ENCODE data around the gene PXK.

The PXK gene

DNA sequence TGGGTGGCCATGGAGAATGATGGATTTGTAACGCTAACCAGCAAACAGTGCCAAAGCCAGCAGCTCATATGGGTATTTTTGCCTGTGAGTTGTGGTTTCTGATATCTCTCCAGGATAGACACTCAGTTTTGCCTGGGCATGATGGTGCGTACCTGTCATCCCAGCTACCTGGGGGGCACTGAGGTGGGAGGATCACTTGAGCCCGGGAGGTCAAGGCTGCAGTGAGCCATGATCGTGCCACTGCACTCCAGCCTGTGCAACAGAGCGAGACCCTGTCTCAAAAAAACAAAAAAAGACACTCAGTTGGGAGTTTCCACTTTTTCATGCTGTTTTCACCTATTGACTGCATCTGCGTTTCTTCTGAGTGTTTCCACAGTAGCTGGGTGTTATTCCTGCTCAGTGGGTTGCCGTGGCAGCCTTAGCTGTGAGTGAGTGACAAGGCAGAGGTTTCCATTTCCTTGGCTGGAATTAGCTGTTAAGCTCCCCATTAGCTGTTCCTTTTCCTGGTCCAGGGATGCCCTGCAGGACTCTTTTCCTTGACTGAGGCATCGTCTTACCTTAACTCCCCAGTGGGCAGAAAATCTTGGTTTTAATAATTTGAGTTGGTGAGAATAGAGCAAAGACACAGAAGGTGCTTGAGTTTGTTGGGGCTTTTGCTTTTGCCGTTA lies 40.9 kb upstream of the PXK start:
- Histone ChIP-seq H3K4me3 (replicated peaks; ENCODE audit: low read depth, low read length) (no peak overlapping the region), H3K36me3 (ENCODE audit: control insufficient read depth, insufficient read depth, low read length) (peaks cover 2% of the 10 kb centered on the region; the same call in 1 of the 2 replicates), H3K27me3 (replicated peaks; ENCODE audit: control insufficient read depth, insufficient read depth, low read length) (no peaks in the 10 kb centered on the region)
- TF ChIP-seq, protein P1, sequence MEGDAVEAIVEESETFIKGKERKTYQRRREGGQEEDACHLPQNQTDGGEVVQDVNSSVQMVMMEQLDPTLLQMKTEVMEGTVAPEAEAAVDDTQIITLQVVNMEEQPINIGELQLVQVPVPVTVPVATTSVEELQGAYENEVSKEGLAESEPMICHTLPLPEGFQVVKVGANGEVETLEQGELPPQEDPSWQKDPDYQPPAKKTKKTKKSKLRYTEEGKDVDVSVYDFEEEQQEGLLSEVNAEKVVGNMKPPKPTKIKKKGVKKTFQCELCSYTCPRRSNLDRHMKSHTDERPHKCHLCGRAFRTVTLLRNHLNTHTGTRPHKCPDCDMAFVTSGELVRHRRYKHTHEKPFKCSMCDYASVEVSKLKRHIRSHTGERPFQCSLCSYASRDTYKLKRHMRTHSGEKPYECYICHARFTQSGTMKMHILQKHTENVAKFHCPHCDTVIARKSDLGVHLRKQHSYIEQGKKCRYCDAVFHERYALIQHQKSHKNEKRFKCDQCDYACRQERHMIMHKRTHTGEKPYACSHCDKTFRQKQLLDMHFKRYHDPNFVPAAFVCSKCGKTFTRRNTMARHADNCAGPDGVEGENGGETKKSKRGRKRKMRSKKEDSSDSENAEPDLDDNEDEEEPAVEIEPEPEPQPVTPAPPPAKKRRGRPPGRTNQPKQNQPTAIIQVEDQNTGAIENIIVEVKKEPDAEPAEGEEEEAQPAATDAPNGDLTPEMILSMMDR (IDR thresholded peaks at IDR 0.05; ENCODE audit: insufficient read depth, low read length, poor library complexity, severe bottlenecking): no peak
- no peak for DNase-seq (ENCODE audit: extremely low read depth, insufficient read length)

DNA sequence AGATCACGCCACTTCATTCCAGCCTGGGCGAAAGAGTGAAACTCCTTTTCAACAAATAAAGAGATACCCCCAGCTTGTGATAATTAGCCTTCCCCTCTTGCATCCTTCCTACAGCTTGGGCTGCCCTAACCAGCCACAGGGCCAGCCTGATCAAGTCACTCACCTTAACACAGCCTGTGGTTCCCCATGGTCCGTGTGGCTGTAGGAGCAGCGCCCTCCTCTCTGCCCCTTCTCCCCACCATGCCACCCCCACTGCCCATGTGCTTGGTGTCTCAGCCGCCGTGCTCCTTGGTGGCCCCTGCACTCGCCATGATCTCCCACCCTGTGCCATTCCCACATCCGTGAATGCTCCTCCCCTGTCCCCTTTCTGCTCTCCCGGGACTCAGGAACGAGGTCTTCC lies 39.8 kb upstream of the PXK start:
- peaks cover 2% of the 10 kb centered on the region; the same call in 1 of the 2 replicates for H3K36me3 ChIP-seq (ENCODE audit: control insufficient read depth, insufficient read depth, low read length)
- no peak for DNase-seq (ENCODE audit: extremely low read depth, insufficient read length)
- TF ChIP-seq, protein P1 (IDR thresholded peaks at IDR 0.05; ENCODE audit: insufficient read depth, low read length, poor library complexity, severe bottlenecking): no peak
- no peak overlapping the region for H3K4me3 ChIP-seq (replicated peaks; ENCODE audit: low read depth, low read length)
- H3K27me3 ChIP-seq (replicated peaks; ENCODE audit: control insufficient read depth, insufficient read depth, low read length): no peaks in the 10 kb centered on the region

GRCh38 chr3:58293516-58293915 lies 39.2 kb upstream of the PXK start:
- peaks cover 2% of the 10 kb centered on the region; the same call in 1 of the 2 replicates for H3K36me3 ChIP-seq (ENCODE audit: control insufficient read depth, insufficient read depth, low read length)
- DNase-seq (ENCODE audit: extremely low read depth, insufficient read length): no peak

GRCh38 chr3:58296269-58296668 lies 36.4 kb upstream of the PXK start:
- Histone ChIP-seq H3K27me3 (replicated peaks; ENCODE audit: control insufficient read depth, insufficient read depth, low read length) (no peaks in the 10 kb centered on the region), H3K36me3 (ENCODE audit: control insufficient read depth, insufficient read depth, low read length) (peaks cover 2% of the 10 kb centered on the region; the same call in 1 of the 2 replicates), H3K4me3 (replicated peaks; ENCODE audit: low read depth, low read length) (no peak overlapping the region)
- TF ChIP-seq, protein P1 (IDR thresholded peaks at IDR 0.05; ENCODE audit: insufficient read depth, low read length, poor library complexity, severe bottlenecking): no peak
- no peak for DNase-seq (ENCODE audit: extremely low read depth, insufficient read length)

More at GRCh38 chr3:58293516-58293915, 39.2 kb upstream of the PXK start:
- H3K27me3 ChIP-seq (replicated peaks; ENCODE audit: control insufficient read depth, insufficient read depth, low read length): no peaks in the 10 kb centered on the region
- H3K4me3 ChIP-seq (replicated peaks; ENCODE audit: low read depth, low read length): no peak overlapping the region
- TF ChIP-seq, protein P1 (IDR thresholded peaks at IDR 0.05; ENCODE audit: insufficient read depth, low read length, poor library complexity, severe bottlenecking): no peak

- Histone ChIP-seq H3K4me3 (replicated peaks; ENCODE audit: low read depth, low read length) (no peak overlapping the region), H3K36me3 (ENCODE audit: control insufficient read depth, insufficient read depth, low read length) (peaks cover 2% of the 10 kb centered on the region; the same call in 1 of the 2 replicates), H3K27me3 (replicated peaks; ENCODE audit: control insufficient read depth, insufficient read depth, low read length) (no peaks in the 10 kb centered on the region)
- TF ChIP-seq, protein P1 (IDR thresholded peaks at IDR 0.05; ENCODE audit: insufficient read depth, low read length, poor library complexity, severe bottlenecking): no peak
- no peak for DNase-seq (ENCODE audit: extremely low read depth, insufficient read length)
Observed at GRCh38 chr3:58296843-58297242, 35.8 kb upstream of the PXK start.
